Activated B cell treated with CpG ODN at 0.5 μM for 24 hours (primary cell): ENCODE measurements around the gene CRADD. TPM values are rescaled to one million over a fixed set of nuclear protein-coding genes. Genes with fewer than 3 reads are reported as not detected.

ENCODE experiments used
- ATAC-seq: fragments of 200-7000 bp; cut with Tn5 transposase; one replicate; pipeline ENCODE4 v1.10.0; 2021; ENCODE audit warnings: low read depth, mild to moderate bottlenecking, moderate library complexity
- CTCF ChIA-PET: fragments of 350-600 bp; sonication (Branson Sonifier 250); formaldehyde crosslinking; loops from one replicate; lab custom pipeline; 2021; ENCODE audit warnings: antibody characterized with exemption; lab: Charles Lee
- POLR2A ChIA-PET: fragments of 350-600 bp; sonication (Branson Sonifier 250); formaldehyde crosslinking; loops from one replicate; lab custom pipeline; 2021; ENCODE audit warnings: antibody characterized with exemption; lab: Charles Lee
- DNase-seq: peaks from one replicate; pipeline ENCODE4 v3.0.0; 2022
- H3K27ac Mint-ChIP-seq: one replicate; pipeline ENCODE4 v1.8.0; 2020; ENCODE audit warnings: mixed read lengths
- H3K27me3 Mint-ChIP-seq: one replicate; pipeline ENCODE4 v1.8.0; 2021; ENCODE audit warnings: mixed read lengths
- H3K36me3 Mint-ChIP-seq: one replicate; pipeline ENCODE4 v1.8.0; 2021; ENCODE audit warnings: low read depth, mixed read lengths
- H3K4me1 Mint-ChIP-seq: one replicate; pipeline ENCODE4 v1.8.0; 2021; ENCODE audit warnings: mixed read lengths
- H3K4me3 Mint-ChIP-seq: one replicate; pipeline ENCODE4 v1.8.0; 2020; ENCODE audit warnings: mild to moderate bottlenecking, mixed read lengths
- H3K9me3 Mint-ChIP-seq: one replicate; pipeline ENCODE4 v1.8.0; 2020; ENCODE audit warnings: mixed read lengths
- CTCF ChIP-seq: fragments of 200-600 bp; IDR thresholded peaks from one replicate; pipeline ENCODE4 v1.8.0; 2022; ENCODE audit warnings: antibody characterized with exemption, mild to moderate bottlenecking
- intact Hi-C: fragments of 100-400 bp; cut with micrococcal nuclease; formaldehyde crosslinking; loops from one replicate; pipeline ENCODE4 v1.15.1; 2024
- total RNA-seq: library from RNA; stranded (reverse); gene quantifications from 2 replicates; pipeline ENCODE4 v1.2.3, GENCODE V29; 2022

The CRADD gene
- total RNA-seq, 1 donor from 2014 or later, result 15.3 TPM

GRCh38 chr12:93669452-93669851 lies 7.7 kb upstream of the CRADD start:
- Mint-ChIP-seq H3K36me3 (no peaks in the 10 kb centered on the region), H3K27me3 (peaks cover 12% of the 10 kb centered on the region), H3K4me1 (no peaks in the 10 kb centered on the region), H3K4me3 (no peak overlapping the region), H3K9me3 (peaks cover 6% of the 10 kb centered on the region), H3K27ac (no peak overlapping the region)
- TF ChIP-seq CTCF, result no peak
- CTCF ChIA-PET, result no interaction called here
- DNase-seq (no peak), ATAC-seq (no peak)
- intact Hi-C loops, result no loop called here
- POLR2A ChIA-PET, result no interaction called here

DNA sequence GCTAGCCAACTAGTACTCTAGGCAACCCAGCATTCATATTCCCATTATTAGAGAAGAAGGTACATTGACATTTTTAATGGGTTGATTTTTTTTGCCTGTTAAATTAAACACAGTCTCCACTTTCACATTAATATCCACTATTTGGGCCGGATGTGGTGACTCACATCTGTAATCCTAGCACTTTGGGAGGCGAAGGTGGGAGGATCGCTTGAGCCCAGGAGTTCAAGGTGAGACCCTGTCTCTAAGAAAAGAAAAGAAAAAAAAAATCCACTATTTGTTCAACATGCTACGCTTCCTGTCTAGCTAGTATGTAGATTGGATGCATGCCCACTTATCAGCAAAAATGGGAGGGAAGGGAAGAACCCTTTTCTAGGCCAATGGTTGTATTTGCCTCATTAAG lies 7.1 kb upstream of the CRADD start:
- Mint-ChIP-seq H3K27ac (no peak overlapping the region), H3K27me3 (peaks cover 12% of the 10 kb centered on the region), H3K4me1 (no peaks in the 10 kb centered on the region), H3K9me3 (peaks cover 6% of the 10 kb centered on the region), H3K36me3 (no peaks in the 10 kb centered on the region), H3K4me3 (no peak overlapping the region)
- ChIA-PET POLR2A (no interaction called here), CTCF (no interaction called here)
- ATAC-seq, result no peak
- no peak for DNase-seq
- intact Hi-C loops, result loop anchor here (10.0 kb wide), 1 partner anchor 595 kb away; no protein-coding TSS in a partner anchor
- TF ChIP-seq CTCF, result no peak

DNA sequence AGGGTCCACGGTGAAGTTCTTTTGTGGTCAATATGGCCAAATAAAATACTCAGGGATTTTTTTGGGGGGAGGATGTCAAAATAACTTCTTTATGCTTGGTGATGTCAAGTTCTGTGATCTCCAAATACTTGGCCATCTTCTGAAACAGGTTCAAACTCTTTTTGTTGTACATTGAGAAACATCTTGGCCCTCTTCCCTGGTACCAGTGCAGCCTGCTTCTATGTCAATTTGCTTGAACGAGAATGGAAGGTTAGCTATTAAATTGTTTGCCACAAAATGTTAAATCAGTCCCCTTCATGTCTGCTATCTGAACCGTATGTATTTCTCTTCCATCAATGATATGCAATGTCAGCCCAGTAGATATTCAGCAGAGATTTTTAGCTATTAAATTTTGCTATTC lies 6.1 kb upstream of the CRADD start:
- Mint-ChIP-seq H3K36me3 (no peaks in the 10 kb centered on the region), H3K4me1 (no peaks in the 10 kb centered on the region), H3K9me3 (peaks cover 6% of the 10 kb centered on the region), H3K27ac (no peak overlapping the region), H3K27me3 (peaks cover 12% of the 10 kb centered on the region), H3K4me3 (no peak overlapping the region)
- no peak for TF ChIP-seq CTCF
- DNase-seq (no peak), ATAC-seq (no peak)
- ChIA-PET CTCF (interaction anchor here (0.6 kb wide), 1 partner anchor 17 kb away, joined by 3 read pairs; no protein-coding TSS in a partner anchor), POLR2A (no interaction called here)
- intact Hi-C loops, result loop anchor here (10.0 kb wide), 1 partner anchor 594 kb away; no protein-coding TSS in a partner anchor

DNA sequence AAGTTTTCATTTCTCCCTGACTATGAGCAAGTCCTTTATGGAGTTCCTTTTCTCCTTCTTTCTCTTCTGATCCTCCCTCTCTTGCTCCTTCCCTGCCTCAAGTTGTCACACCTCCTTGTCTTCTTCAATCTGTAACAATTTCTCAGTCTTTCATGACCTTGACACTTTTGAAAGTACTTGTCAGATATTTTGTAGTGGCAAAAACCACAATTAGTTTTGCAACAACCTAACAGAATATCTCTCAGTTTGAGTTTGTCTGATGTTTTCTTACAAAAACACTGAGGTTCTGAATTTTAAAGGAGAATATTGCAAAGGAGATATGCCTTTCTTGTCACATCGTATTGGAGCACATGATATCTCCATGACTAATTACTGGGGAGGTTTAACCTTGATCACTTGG lies 4.1 kb upstream of the CRADD start:
- CTCF ChIA-PET, result no interaction called here
- POLR2A ChIA-PET, result no interaction called here
- Mint-ChIP-seq H3K9me3 (peaks cover 6% of the 10 kb centered on the region), H3K4me1 (peaks cover 14% of the 10 kb centered on the region), H3K36me3 (peaks cover 6% of the 10 kb centered on the region), H3K27ac (no peak overlapping the region), H3K4me3 (no peak overlapping the region), H3K27me3 (peaks cover 12% of the 10 kb centered on the region)
- intact Hi-C loops, result loop anchor here (10.0 kb wide), 1 partner anchor 592 kb away; no protein-coding TSS in a partner anchor
- ATAC-seq (no peak), DNase-seq (no peak)
- TF ChIP-seq CTCF, result no peak

DNA sequence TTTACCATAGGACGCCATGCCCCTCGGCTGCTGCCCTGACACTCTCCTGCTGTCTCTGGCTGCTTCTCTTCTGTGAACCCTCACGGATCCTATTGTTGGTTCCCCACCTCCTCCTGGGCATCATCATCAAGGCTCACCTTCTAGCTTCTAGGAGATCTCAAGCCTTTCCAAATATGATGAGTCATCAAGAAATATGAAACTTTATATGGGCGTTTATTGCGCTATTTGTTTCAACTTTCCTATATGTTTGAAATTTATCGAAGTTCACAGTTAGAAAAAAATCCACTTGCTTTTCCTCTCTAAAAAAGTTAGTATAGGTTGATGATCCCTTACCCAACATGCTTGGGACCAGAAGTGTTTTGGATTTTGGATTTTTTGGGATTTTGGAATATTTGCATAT lies 2.8 kb upstream of the CRADD start:
- Mint-ChIP-seq H3K27me3 (peaks cover 12% of the 10 kb centered on the region), H3K9me3 (peaks cover 1% of the 10 kb centered on the region), H3K27ac (no peak overlapping the region), H3K4me1 (peaks cover 20% of the 10 kb centered on the region), H3K4me3 (no peak overlapping the region), H3K36me3 (peaks cover 8% of the 10 kb centered on the region)
- TF ChIP-seq CTCF, result no peak
- POLR2A ChIA-PET, result no interaction called here
- CTCF ChIA-PET, result no interaction called here
- ATAC-seq (no peak), DNase-seq (no peak)
- intact Hi-C loops, result loop anchor here (10.0 kb wide), 1 partner anchor 590 kb away; no protein-coding TSS in a partner anchor
